Measurements from ENCODE around the gene BCL2L11.

Gene BCL2L11

DNA sequence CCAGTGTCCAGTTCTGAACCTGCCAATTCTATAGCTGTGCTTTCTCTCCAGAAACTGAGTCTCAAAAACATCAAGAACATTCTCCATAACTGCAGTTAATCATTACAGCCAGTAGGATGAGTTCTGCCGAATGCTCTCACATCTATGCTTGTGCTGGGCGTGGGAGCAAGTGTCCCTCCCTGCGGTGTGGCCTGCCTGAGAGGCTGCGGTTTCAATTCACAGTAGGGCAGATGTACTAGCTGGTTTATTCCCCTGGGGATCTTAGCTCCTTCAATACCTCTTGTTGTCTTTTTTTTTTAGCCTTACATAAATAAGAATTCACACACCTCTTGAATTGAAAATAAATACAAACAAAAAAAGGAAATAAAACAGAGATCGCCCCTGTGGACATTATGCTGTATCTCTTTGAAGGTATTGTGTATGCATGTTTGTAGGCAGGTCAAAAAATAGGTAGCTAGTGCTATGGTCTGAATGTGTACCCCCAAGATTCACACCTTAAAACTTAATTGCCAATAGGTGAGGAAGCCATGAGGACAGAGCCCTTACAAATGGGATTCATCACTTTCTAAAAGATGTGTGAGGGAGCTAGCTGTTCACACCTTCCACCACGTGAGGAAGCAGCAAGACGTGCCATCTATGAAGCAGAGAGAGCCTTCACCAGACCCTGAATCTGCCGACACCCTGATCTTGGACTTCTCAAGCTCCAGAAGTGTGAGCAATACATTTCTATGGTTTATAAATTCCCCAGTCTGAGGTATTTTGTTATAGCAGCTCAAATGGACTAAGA lies 74.3 kb downstream of the BCL2L11 start:
- DNase-seq (ENCODE audit: low read depth) = peak; percentile 96
- no peak overlapping the region for H3K4me3 ChIP-seq (ENCODE audit: low read depth, low read length)
- TF ChIP-seq, protein P1, sequence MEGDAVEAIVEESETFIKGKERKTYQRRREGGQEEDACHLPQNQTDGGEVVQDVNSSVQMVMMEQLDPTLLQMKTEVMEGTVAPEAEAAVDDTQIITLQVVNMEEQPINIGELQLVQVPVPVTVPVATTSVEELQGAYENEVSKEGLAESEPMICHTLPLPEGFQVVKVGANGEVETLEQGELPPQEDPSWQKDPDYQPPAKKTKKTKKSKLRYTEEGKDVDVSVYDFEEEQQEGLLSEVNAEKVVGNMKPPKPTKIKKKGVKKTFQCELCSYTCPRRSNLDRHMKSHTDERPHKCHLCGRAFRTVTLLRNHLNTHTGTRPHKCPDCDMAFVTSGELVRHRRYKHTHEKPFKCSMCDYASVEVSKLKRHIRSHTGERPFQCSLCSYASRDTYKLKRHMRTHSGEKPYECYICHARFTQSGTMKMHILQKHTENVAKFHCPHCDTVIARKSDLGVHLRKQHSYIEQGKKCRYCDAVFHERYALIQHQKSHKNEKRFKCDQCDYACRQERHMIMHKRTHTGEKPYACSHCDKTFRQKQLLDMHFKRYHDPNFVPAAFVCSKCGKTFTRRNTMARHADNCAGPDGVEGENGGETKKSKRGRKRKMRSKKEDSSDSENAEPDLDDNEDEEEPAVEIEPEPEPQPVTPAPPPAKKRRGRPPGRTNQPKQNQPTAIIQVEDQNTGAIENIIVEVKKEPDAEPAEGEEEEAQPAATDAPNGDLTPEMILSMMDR (IDR thresholded peaks at IDR 0.05; ENCODE audit: insufficient read depth, low read depth, low read length, missing control alignments) = peak; percentile 39

DNA sequence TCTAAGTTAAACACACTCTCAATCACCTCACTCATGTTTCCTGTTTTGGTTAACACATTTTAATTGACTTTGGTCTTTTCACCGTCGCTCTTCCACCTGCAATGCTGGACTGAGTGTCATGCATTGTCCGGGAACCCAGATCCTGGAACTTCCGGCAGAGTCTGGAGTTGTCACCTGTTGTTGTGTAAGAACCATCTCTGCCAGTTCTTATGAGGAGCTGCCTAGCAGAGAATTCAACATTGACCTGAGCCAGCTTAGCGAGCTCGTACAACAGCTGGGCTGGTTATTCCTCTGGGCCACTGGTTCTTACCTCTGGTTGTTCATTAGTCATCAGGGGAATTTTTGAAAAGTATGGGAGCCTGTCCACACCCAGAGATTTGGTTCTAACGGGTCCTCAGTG lies 75.7 kb downstream of the BCL2L11 start:
- no peak for DNase-seq (ENCODE audit: low read depth)
- TF ChIP-seq, protein P1 (IDR thresholded peaks at IDR 0.05; ENCODE audit: insufficient read depth, low read depth, low read length, missing control alignments) = no peak

DNA sequence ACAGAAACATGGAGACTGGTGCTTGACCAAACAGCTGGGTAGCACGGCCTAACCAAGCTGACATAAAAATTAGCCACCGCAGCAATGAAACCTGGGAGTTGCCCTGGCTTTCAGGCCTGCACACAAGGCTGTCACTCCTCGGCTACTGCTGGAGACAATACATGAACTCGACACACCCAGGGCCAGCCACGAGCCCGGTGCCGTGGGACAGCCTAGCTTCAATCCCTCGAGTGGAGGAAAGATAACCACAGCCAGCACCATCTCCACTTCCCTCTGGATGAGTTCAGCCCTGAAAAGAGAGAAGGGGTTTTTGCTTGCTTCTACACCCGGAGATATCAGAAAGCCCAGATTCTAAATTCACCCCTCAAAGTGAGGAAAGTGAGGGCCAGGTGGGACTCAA lies 78.0 kb downstream of the BCL2L11 start:
- no peak for DNase-seq (ENCODE audit: low read depth)
- TF ChIP-seq, protein P1 (IDR thresholded peaks at IDR 0.05; ENCODE audit: insufficient read depth, low read depth, low read length, missing control alignments) = no peak
- H3K4me3 ChIP-seq (ENCODE audit: low read depth, low read length) = no peak overlapping the region

More for the DNA sequence above, 75.7 kb downstream of the BCL2L11 start:
- no peak overlapping the region for H3K4me3 ChIP-seq (ENCODE audit: low read depth, low read length)

DNA sequence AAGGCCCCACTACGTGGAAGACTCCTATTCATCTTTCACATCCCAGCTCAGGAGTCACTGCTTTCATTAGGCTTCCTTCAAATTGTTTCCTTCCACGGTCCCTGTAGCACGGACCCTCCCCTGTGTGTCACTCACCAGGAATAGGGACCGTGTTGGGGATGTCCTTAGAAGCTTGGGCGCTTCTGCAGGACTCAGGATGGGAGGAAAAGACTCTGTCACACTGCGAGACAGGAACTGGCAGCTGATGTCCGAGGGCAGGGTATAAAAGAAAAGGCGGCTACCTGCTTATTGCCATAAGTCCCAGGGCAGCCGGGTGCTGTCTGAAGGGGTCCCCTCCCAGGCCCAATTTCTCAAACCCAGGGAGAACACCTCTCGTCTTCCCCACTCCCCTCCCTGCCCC lies 79.1 kb downstream of the BCL2L11 start:
- no peak for DNase-seq (ENCODE audit: low read depth)
- H3K4me3 ChIP-seq (ENCODE audit: low read depth, low read length) = no peak overlapping the region
- TF ChIP-seq, protein P1 (IDR thresholded peaks at IDR 0.05; ENCODE audit: insufficient read depth, low read depth, low read length, missing control alignments) = no peak

DNA sequence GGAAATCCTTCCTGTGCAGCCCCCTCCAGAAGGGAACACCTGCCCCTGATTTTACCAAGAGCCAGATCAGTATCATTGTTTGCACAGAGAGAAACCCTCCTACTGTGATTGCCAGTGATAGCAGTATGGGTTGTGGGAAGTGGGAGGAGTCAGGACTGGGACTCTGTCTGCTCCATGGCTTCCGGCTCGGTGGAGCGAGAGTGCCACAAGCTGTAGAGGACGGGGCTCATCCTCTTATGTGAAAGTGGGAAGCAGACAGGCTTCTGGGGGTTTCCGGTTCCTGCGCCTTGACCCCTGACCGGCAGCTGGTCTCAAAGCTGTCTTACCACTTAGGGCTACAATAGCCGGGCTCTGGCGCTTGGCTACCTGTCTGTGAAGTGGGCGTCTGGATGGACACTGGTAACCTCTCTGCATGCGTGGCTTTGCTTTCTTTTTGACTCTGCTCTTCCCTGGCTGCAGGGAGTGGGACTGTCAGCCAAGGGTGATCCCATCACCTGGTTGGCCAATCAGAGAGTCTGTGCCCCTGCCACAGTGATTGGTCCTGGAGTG lies 79.7 kb downstream of the BCL2L11 start:
- TF ChIP-seq, protein P1 (IDR thresholded peaks at IDR 0.05; ENCODE audit: insufficient read depth, low read depth, low read length, missing control alignments) = no peak
- no peak for DNase-seq (ENCODE audit: low read depth)
- no peak overlapping the region for H3K4me3 ChIP-seq (ENCODE audit: low read depth, low read length)

DNA sequence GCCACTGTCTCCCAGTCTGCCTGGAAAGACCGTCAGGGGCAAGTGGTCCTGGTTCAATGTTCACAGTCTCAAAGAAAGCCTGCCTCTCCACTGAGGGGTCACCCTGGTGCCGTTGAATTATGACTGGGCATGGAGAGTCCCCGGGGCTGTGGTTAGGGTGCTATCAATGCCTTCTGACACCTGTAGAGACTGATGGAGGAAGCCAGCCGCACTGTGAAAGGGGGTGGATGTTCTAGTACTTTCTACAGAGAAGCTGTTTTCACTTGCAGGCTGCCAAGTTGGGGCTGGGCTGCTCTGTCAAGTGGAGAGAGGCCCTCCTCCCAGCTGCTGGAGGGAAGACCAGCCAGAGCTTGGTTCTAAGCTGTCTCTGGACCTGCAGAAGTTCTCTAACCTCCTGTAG lies 80.5 kb downstream of the BCL2L11 start:
- TF ChIP-seq, protein P1 (IDR thresholded peaks at IDR 0.05; ENCODE audit: insufficient read depth, low read depth, low read length, missing control alignments) = no peak
- H3K4me3 ChIP-seq (ENCODE audit: low read depth, low read length) = no peak overlapping the region
- DNase-seq (ENCODE audit: low read depth) = peak; percentile 89

Data from GM12865 (cell line).